ENCODE measurements around the gene PTGER2.

- TF ChIP-seq CTCF (IDR thresholded peaks at IDR 0.05), result no peak
- TF ChIP-seq POLR2A (IDR thresholded peaks at IDR 0.05), result no peak
Measured at GRCh38 chr14:52271538-52271937, 42.6 kb upstream of the PTGER2 start.
